ENCODE results near the gene PROZ.
"Not testable (repeated sequence)": the region's sequence is repeated elsewhere in the genome, so short reads cannot be mapped to it uniquely, and the experiment has no call there.

The PROZ gene

DNA sequence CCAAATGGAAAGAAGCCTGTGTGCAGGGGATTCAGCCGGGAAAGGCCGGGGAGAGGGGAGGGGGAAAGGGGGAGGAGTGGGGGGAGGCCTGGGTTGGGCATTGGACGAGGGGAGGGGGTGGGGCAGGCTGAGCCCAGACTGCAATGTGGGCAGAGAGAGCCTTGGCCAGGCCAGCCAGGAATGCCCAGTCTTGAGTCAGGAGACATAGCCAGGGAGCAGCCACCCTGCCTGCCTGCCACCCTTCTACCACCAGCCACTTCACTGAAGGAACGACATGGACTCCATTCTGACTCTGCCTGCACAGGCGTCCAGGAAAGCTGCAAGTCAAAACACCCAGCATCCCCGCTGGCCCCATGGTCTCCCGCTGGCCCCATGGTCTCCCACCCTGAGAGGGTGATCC, 498 bp downstream of the PROZ start:
- no peak for DNase-seq

DNA sequence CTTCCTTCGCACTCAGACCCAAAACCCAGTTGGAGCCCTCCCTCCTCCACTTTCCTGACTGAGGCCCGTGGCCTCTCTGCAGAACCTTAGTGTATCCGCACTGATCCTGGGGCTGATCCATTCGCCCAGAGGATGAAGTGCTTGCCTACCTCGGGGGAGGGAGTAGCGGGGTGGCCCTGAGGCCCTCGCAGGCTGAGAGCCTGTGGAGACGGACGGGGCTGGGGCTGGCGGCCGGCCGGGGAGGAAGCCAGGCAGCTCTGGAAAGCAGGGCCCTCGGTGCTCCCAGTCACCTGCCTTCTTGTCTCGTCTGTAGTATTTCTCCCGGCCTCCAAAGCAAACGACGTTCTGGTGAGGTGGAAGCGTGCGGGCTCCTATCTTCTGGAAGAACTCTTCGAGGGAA, 1.3 kb downstream of the PROZ start:
- no peak for DNase-seq

DNA sequence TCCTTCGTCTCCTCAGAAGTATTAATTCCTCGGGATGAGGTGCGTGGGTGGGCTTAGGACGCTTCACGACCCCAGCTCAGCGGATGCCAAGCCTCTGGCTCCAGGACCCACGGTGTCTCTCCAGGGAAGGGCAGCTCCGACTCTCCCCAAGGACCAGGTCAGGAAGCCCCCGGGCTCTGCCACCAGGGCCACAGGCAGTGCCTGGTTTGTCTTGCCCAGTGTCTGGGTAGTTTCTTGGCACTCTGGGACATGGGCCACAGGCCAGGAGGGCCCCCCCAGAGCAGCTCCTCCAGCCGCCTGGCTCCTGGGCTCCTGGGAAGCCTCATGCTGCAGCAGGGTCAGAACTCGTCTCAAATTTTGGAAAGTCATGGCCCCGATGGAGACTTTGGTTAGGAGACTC, 2.5 kb downstream of the PROZ start:
- DNase-seq = no peak

DNA sequence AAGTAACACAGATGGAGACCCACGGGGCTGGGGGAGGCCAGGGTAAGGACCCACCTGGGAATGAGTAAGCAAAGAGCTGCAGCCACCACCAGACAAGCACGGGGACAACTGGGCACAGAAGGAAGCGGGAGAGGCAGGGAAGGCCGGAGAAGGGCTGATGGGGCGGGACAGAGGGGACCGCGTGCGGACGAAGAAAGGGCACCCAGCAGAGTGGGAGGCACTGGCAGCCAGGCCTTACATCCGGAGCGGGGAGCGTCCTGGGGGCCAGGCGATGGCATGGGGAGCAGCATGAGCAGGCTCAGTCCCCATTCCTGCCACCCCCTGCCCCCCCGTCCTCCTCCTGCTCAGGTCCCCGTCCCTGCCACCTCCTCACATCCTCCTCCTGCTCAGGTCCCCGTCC, 3.0 kb downstream of the PROZ start:
- DNase-seq = no peak

DNA sequence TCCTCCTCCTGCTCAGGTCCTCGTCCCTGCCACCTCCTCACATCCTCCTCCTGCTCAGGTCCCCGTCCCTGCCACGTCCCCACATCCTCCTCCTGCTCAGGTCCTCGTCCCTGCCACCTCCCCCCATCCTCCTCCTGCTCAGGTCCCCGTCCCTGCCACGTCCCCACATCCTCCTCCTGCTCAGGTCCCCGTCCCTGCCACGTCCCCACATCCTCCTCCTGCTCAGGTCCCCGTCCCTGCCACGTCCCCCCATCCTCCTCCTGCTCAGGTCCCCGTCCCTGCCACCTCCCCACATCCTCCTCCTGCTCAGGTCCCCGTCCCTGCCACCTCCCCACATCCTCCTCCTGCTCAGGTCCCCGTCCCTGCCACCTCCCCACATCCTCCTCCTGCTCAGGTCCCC, 3.5 kb downstream of the PROZ start:
- not testable (repeated sequence) for DNase-seq

DNA sequence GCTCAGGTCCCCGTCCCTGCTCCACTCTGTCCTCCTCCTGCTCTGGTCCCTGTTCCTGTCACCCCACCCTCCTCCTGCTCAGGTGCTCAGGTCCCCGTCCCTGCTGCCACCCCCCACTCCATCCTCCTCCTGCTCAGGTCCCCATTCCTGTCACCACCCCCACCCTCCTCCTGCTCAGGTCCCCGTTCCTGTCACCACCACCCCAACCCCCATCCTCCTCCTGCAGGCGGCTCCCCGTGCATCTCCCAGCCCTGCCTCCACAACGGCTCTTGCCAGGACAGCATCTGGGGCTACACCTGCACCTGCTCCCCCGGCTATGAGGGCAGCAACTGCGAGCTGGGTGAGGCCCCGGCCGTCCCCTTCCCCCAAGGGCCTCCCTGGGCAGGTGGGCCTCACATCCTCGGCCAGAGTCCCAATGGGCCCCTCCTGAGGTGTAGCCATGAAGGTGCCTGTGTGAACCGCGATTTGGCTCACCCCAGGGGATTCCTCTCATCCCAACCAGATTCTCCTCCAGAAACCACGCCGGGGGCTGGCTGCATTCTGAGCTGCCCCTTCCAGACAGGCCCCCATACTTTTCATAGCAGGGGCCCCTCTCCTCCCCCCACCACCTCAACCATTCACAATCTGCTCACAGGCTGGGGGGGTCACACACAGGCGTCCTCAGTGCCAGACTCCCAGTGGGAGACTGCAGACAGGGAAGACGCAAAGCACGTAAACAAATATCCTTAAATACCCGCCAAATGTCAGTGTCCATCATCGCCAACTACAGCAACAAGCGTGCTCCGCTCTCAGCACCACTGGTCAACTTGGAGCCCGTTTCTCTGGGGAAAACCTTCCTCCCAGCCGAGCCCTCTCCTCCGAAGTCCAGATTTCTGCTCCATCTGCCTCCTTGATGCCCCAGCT, 4.6 kb downstream of the PROZ start:
- no peak for DNase-seq

DNA sequence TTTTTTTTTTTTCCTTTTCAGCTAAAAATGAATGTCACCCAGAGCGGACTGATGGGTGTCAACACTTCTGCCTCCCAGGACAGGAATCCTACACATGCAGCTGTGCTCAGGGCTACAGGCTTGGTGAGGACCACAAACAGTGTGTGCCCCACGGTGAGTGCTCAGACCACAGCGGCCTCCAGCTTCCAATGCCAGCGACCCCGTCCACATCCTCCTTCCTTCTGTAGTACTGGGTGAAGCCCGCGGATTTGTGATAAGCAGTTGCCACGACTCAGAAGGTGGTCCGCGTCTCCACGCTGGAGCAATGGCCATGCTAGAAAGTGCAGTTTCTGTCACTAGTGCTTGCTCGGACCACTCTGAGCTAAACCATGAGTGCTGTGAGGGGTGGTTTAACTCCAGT, 6.0 kb downstream of the PROZ start:
- DNase-seq = no peak

DNA sequence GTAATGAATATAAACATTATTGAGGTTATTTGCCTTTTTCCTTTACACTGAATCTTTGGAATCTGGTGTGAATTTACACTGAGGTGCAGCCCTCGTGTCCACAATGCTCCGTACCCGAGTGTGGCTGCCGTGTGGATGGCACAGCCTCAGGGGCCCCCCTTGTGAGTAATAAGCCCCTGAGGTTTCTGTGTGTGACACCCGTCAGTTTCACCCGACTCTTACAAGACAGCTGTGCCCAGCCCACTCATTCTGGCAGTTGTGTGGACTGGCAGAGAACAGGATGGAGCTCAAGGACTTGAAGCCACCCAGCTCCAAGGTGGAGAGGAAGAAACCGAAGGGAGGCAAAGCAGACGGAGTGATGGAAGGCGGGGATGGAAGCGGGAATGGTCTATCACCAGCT, 7.8 kb downstream of the PROZ start:
- no peak for DNase-seq

DNA sequence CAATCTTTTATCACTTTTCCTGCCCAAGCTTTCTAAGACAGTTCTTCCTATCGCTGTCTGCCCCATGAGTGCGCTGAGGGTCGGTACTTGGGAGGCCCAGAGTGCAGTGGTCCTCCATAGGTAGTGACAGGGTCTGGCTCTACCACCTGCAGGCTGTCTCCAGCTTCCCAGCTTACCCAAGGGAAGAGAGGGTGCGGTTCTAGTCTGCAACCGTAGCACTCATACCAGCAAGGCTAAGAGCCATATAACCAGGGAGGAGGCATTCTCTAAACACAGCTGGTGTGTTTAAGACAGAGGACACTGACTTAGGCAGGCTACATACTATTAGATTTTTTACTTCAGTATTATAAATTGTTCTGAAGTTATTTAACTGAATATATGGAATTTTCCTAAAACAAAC, 8.2 kb downstream of the PROZ start:
- DNase-seq = no peak

DNA sequence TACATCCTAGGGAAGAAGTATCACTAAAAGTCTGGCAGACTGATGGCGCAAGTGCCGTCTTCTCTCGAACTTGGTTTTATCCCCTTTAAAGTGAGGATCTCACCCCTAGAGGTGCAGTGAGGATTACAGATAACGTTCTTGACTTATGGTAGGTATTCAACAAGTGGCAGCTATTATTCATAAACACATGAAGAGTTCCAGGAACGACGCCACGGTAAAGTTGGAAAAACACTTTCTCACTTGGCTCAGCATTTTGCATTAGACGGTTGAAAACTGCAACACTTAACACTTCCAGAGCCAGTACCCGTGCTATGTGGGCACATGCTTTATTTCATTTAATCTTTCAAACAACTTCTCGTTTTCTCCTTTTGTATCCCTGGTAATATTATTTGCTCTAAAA, 8.7 kb downstream of the PROZ start:
- no peak for DNase-seq

DNA sequence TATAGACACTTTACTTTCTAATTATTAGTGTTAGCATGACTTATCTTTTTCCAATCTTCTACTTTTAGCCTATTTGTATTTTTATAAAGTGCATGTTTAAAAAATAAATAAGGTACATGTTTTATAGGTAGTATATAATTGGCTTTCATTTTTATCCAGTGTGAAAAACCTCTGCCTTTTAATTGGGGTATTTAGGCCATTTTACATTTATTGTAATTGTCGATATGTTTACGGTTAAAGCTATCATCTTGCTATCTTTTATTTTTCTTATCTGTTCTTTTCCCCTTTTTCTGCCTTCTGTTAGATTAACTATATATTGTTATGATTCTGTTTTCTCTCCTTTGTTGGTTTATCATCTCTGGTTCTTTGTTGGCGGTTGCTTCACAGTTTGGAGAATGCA, 9.1 kb downstream of the PROZ start:
- DNase-seq = no peak

DNA sequence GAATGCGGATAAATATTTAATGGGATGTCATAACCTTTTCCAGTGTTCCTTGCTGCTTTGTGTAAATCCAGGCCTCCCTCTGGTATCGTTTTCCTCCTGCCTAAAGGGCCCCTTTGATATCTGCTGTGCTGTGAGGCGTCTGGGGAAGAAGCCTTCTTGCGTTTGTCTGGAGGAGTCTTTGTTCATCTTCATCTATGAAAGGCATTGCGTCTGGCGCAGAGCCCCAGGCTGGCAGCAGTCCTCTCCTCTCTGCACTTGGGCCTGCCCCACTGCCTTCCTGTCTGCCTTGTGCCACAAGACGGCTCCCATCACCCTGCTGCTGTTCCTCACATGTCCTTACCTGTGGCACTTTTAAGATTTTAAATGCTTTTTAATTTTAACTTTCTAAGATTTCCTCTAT, 9.8 kb downstream of the PROZ start:
- no peak for DNase-seq

DNA sequence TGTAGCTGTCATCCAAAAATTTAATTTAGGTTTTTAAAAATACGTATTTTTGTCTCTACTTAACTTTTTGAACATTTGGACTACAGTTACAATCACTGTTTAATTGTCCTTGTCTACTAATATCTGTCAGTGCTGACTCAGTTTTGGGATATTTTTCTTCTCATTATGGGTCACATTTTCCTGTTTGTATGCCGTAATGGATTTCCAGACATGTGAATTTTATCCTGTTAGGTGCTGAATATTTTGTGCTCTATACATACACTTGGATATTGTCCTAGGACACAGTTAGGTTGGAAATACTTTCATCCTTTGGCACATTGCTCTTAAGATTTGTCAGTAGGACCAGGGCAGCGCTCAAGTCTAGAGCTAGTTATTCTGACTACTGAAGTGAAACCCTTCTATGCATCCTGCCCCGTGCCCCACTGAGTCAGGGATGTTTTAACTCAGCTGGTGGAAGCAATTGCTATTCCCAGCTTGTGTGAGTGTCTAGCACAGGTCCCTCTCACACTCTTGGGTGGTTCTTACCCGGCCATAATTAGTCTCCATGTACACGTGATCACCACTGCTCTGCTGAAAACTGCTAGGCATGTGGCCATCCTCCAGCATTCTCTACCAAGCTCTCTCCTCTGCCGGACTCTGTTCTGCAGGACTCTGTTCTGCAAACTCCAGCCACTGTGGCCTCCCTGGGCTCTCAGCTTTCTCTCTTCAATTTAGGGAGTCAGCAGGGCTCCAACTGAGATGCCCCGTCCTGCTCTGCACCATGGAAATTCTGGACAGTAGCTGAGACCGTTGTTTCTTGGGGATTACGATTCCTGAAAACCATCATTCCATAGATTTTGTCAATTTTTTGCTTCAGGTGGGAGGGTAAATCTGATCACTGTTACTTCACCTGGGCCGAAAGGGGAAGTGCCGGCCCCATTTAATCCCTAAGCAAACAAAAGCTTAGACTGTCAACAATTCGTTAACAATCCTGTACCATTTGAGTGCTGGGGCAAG, 11.1 kb downstream of the PROZ start:
- DNase-seq = no peak

DNA sequence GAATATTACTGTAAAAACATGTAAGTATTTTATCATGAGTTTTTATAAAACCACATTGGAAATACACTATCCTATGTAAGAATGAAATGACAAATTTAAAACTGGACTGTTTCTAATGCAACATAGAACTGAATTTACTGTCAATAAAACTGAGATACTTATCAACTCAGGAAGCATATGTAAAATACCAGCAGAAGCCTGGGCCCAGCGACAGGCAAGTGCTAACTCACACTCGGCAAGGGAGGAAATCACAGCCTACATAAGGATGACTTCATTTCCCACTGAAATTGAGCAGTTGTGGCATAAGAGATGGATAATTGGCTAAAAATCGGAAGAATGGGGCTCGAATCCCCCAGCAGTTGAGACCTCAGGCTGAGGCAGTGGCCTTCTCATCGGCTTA, 12.1 kb downstream of the PROZ start:
- no peak for DNase-seq

DNA sequence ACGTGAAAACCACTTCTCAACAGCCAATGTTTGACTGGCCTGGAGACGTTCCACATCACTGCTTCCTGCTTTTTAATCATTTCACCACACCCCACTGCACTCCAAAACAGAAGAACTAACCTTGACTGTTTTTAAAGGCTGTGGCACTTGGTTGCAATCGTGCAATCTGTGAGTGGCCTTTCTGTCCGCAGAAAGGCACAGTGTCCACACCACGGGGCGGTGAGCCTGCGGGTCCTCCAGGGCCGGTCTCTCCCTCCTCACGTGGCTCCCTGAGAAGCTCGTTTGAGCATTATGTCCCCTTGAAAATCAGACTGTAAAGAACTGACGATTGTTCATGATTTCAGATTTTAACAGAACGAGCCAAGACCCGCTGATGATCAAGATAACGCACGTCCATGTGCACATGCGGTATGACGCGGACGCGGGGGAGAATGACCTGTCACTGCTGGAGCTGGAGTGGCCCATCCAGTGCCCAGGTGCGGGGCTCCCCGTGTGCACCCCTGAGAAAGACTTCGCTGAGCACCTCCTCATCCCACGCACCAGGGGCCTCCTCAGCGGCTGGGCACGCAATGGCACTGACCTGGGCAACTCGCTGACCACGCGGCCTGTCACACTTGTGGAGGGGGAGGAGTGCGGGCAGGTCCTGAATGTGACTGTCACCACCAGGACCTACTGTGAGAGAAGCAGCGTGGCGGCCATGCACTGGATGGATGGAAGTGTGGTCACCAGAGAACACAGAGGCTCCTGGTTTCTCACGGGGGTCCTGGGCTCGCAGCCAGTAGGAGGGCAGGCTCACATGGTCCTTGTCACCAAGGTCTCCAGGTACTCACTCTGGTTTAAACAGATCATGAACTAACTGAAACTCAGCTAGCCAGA, 13.0 kb downstream of the PROZ start:
- no peak for DNase-seq

DNA sequence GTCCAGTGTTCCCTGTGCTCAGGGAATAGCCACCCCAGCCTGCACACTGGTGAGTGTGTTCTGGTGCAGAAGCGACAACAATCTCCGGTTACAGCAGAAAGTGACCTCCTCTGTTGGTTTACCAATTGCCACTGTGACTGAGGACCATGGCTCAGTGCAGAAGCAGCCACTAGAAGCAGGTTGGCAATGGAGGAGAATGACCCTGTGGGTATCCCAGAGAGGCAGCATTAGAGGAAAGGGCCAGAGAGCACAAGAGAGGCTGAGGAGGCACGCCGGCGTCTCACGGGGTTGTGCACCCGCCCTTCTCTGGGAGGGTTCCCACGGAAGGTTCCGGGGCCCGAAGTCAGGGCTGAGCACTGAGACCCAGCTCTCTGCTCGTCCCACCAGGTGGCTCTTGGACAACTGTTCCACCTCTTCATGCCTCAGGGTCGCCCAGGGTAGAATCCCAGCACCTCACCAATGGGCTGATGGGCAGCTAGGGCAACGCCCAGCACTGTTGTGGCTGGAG, 14.0 kb downstream of the PROZ start:
- no peak for DNase-seq

DNA sequence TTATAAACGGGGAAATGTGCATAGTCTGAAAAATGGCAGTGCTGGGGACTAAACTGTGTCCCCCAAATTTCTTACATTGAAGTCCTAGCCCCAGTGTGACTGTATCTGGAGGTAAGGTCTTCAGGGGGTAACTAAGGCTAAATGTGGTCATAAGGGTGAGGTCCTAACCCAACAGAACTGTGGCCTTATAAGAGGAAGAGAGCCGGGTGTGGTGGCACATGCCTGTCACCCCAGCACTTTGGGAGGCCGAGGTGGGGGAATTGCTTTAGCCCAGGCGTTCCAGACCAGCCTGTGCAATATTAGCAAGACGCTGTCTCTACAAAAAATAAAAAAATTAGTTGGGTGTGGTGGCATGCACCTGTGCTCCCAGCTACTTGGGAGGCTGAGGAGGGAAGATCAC, 17.8 kb downstream of the PROZ start:
- DNase-seq = no peak

DNA sequence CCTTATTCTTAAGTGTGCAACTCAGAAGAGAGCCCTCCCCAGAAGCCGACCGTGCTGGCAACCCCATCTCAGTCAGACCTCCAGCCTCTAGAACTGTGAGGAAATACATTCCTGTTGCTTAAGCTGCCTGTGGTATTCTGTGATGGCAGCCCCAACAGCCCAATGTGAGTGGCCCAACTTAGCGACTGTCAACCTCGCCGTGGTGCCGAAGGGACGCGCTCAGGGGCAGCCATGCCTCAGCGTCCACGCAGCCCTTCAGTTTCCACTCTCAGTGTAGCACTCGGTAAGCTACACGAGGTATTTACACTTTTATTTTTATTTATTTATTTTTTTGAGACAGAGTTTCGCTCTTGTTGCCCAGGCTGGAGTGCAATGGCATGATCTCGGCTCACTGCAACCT, 18.4 kb downstream of the PROZ start:
- no peak for DNase-seq

DNA sequence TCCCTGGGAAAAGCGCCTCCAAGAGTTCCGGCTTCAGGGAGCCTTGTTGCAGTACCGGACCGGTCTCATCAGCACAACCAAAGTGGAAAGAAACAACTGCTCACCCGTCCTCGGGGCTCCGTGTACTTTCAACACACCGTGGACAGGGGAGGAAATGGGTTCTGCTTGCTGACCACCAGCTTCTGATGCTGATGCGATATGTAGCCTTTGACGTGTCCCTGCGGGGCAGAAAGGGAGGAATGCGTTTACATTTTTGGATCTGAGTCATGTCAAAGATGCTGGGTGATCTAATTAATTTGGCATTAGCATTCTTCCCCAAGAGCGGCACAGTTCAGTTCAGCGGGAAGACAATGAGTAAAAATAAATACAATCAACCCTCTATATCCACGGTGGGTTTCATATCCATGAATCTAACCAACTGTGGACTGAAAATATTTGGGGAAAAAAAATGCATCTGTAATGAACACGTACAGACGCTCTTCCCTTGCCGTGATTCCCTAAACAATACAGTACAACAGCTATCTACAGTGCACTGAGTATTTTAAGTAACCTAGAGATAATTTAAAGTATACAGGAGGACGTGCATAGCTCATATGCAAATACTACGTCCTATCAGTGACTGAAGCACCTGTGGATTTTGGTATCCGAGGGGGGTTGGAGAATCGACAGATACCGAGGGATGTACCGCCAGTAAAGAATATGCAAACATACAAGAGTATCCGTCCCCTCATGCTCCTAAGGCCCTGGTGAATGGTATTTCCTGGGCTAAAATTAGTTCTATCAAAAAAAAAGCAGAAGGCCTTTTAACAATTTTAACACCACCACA, 19.8 kb downstream of the PROZ start:
- no peak for DNase-seq

DNA sequence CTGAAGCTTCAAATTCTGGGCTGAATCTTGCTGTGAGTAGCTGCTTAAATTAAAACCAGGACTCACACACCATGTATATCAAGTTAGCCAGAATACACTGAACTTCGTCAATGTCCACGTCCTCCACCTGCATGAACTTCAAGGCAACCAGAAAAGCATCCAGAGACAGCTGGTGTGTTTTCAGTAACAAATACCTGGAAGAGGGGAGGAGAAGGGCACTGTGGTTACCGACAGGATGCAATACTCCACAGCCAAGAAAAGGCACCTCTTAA, 20.4 kb downstream of the PROZ start:
- no peak for DNase-seq

DNA sequence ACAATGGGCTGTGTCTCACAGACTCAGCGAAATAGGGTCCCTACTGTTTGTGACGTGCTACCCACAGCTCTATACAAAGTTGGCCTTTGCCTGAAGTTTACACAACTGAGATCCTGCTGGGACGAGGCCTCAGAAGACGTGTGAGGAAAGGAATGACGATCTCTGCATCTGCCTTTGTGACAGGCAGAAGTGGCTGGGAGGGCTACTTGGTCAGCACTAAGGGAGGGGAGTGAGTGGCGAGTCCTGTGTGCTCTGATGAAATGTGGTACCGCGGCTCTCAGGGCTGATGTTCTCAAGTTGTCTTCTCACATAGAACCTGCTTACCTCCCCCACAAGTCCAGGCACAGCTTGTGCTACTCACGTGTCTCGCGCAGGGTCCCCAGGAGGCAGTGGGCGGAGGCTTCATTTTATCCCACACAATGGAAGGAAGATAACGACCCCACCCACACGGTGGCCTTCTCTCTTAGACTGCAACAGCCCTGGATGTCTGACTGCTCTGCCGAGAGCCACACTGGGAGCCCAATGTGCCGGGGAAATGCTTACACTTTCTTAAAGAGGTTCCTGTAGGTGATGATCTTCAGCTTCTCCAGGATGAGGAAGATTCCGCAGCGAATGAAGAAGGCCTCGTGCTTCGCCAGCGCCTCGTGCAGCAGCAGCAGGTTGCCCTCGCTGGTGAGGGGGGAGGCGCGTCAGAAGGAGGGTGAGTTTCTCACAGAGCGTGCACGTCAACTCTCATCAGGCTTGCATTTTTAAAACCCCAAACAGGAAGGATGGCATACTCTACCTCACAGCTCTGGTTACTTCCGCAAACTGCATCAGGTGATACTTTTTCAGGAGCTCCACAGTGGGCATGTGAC, 21.2 kb downstream of the PROZ start:
- DNase-seq = no peak
